ENCODE data around the gene ARL4C. TPM values are rescaled to one million over a fixed set of nuclear protein-coding genes. Genes with fewer than 3 reads are reported as not detected.
"Not testable (repeated sequence)": the region's sequence is repeated elsewhere in the genome, so short reads cannot be mapped to it uniquely, and the experiment has no call there.

ARL4C gene
- total and polyA plus RNA-seq, 8 donors: 3.6 to 14.2 (median 9.9) TPM

- Histone ChIP-seq H3K9me3 (peaks cover 0 to 13% (median 0%) of the 10 kb centered on the region in 4 donors), H3K4me3 (no peak overlapping the region), H3K27me3 (no peaks in the 10 kb centered on the region), H3K4me1 (peaks cover 0 to 12% (median 7%) of the 10 kb centered on the region in 4 donors), H3K36me3 (no peaks in the 10 kb centered on the region), H3K27ac (no peak overlapping the region)
- intact Hi-C loops (cut with DNase I; ENCODE audit: low total_unique reads): no loop called here
- DNase-seq: peak; percentile 21 to 26
- 45 to 60% (median 49%) methylated on average over 6 of the region's 6 CpGs for WGBS, 5 donors
- TF ChIP-seq EP300 (IDR thresholded peaks at IDR 0.05) (no peak), POLR2AphosphoS5 (IDR thresholded peaks at IDR 0.05) (no peak), POLR2A (IDR thresholded peaks at IDR 0.05) (no peak), CTCF (IDR thresholded peaks at IDR 0.05) (no peak)
Observed at GRCh38 chr2:234459401-234460009, 37.4 kb downstream of the ARL4C start.

DNA sequence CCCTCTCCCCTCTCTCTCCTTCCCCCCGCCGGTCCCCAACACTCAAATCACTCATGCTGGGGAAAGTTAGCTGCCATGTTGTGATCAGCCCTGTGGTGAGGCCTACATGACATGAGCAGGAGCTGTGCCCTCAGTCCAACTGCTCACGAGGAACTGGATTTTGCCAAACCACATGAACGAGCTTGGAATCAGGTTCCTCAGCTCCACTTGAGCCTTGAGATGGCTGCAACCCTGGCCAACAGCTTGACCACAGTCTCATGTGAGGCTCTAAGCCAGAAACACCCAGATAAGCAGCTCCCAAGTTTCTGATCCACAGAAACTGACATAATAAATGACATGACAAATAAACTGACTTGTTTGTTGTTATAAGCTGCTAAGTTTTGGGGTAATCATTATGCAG is 38.4 kb downstream of the ARL4C start:
- TF ChIP-seq CTCF (IDR thresholded peaks at IDR 0.05): no peak
- TF ChIP-seq POLR2A (IDR thresholded peaks at IDR 0.05): no peak
- TF ChIP-seq EP300 (IDR thresholded peaks at IDR 0.05): no peak
- TF ChIP-seq POLR2AphosphoS5 (IDR thresholded peaks at IDR 0.05): no peak
- Histone ChIP-seq H3K27ac (no peak overlapping the region), H3K9me3 (peaks cover 0 to 13% (median 0%) of the 10 kb centered on the region in 4 donors), H3K4me3 (no peak overlapping the region), H3K4me1 (peaks cover 0 to 8% (median 1%) of the 10 kb centered on the region in 4 donors), H3K27me3 (no peaks in the 10 kb centered on the region), H3K36me3 (no peaks in the 10 kb centered on the region)
- DNase-seq: no peak
- WGBS, 5 donors: 68 to 74% (median 72%) methylated on average over 3 to 4 of the region's 4 CpGs
- intact Hi-C loops (cut with DNase I; ENCODE audit: low total_unique reads): no loop called here

DNA sequence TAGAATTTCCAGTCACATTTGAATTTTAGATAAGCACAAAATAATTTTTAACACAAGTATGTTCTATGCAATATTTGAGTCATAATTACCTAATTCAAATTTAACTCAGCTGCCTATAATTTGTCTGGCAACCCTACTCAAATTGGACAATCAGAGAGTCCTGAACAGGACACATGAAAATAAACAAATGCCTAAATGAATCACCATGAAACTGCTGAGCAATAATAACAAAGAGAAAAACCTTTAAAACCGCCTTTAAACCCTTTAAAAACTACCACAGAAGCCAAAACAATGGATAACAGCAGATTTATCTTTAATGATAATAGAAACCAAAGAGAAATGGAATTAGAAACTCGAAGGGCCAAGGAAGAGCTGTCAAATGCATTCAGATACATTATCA is 39.5 kb downstream of the ARL4C start:
- no peak for TF ChIP-seq POLR2A (IDR thresholded peaks at IDR 0.05)
- no peak for TF ChIP-seq EP300 (IDR thresholded peaks at IDR 0.05)
- WGBS, 5 donors: 70 to 77% (median 76%) methylated on average over 2 of the region's 2 CpGs
- Histone ChIP-seq H3K4me3 (no peak overlapping the region), H3K9me3 (peaks cover 0 to 13% (median 0%) of the 10 kb centered on the region in 4 donors), H3K4me1 (peaks cover 0 to 5% (median under 1%) of the 10 kb centered on the region in 4 donors), H3K36me3 (no peaks in the 10 kb centered on the region), H3K27me3 (no peaks in the 10 kb centered on the region), H3K27ac (no peak overlapping the region)
- intact Hi-C loops (cut with DNase I; ENCODE audit: low total_unique reads): no loop called here
- no peak for DNase-seq

- H3K36me3 ChIP-seq; H3K27ac ChIP-seq; H3K27me3 ChIP-seq; intact Hi-C loops (cut with DNase I; ENCODE audit: low total_unique reads); H3K4me3 ChIP-seq; DNase-seq: not testable (repeated sequence)
- Histone ChIP-seq H3K4me1 (peaks cover 0 to 15% (median 4%) of the 10 kb centered on the region in 4 donors), H3K9me3 (peaks cover 0 to 13% (median 0%) of the 10 kb centered on the region in 4 donors)
- WGBS, 5 donors: 92 to 96% (median 95%) methylated on average over 7 of the region's 7 CpGs
Observed at GRCh38 chr2:234455246-234455645, 41.6 kb downstream of the ARL4C start.

DNA sequence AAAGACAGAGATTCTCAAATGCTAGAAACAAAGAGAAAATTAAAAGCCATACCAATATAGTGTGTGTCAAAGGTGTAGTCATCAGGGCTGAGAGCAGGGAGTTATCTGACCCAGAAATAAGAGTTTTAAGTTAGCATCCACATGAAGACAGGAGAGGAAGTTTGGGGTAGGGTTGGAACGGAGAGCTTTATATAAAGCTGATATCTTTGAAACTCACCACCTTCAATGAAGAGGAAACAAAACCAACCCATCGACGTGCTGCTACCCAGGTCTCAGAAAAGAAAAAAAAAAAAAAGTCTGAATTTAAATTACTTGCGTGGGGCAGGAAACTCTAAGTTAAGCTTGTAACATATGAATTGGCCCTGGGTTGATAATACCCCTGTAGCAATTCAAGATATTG is 42.4 kb downstream of the ARL4C start:
- TF ChIP-seq CTCF (IDR thresholded peaks at IDR 0.05): no peak
- TF ChIP-seq POLR2A (IDR thresholded peaks at IDR 0.05): no peak
- Histone ChIP-seq H3K4me1 (peaks cover 0 to 19% (median 4%) of the 10 kb centered on the region in 4 donors), H3K27ac (no peak overlapping the region), H3K36me3 (no peaks in the 10 kb centered on the region), H3K4me3 (no peak overlapping the region), H3K27me3 (no peaks in the 10 kb centered on the region), H3K9me3 (peaks cover 0 to 13% (median 0%) of the 10 kb centered on the region in 4 donors)
- WGBS, 5 donors: 71 to 78% (median 72%) methylated on average over 4 of the region's 4 CpGs
- intact Hi-C loops (cut with DNase I; ENCODE audit: low total_unique reads): no loop called here
- no peak for DNase-seq

Measured in stomach (tissue), 9 donors.